H4 (cell line): ENCODE results near the gene KRT76. TPM values are rescaled to one million over a fixed set of nuclear protein-coding genes. Genes with fewer than 3 reads are reported as not detected.

Experiments used
- DNase-seq: peaks from one replicate; pipeline ENCODE4 v3.0.0-alpha.2; 2015; ENCODE audit warnings: low spot score
- total RNA-seq: library from RNA; depleted of rRNA; stranded (reverse); fragments of >200 nt; shearing (Covaris generic); gene quantifications from 2 replicates; pipeline ENCODE4 v1.2.3, GENCODE V29; 2014

KRT76 gene
- total RNA-seq, 1 experiment from 2014 or later, result not detected

- DNase-seq, result no peak
Measured at GRCh38 chr12:52813203-52813819, 36.2 kb upstream of the KRT76 start.

GRCh38 chr12:52812749-52813148 lies 35.6 kb upstream of the KRT76 start:
- DNase-seq, result no peak

- DNase-seq, result no peak
Measured at GRCh38 chr12:52812073-52812400, 34.9 kb upstream of the KRT76 start.

GRCh38 chr12:52811191-52812072 lies 34.3 kb upstream of the KRT76 start:
- no peak for DNase-seq

- no peak for DNase-seq
Measured at GRCh38 chr12:52810554-52810953, 33.4 kb upstream of the KRT76 start.

GRCh38 chr12:52809166-52809565 lies 32.0 kb upstream of the KRT76 start:
- DNase-seq, result no peak

GRCh38 chr12:52808573-52809160 lies 31.5 kb upstream of the KRT76 start:
- DNase-seq, result no peak

- DNase-seq, result no peak
Measured at GRCh38 chr12:52807544-52808470, 30.7 kb upstream of the KRT76 start.

GRCh38 chr12:52806821-52807543 lies 29.8 kb upstream of the KRT76 start:
- no peak for DNase-seq

GRCh38 chr12:52806169-52806811 lies 29.1 kb upstream of the KRT76 start:
- no peak for DNase-seq

- no peak for DNase-seq
Measured at GRCh38 chr12:52805739-52806138, 28.6 kb upstream of the KRT76 start.

GRCh38 chr12:52805000-52805399 lies 27.9 kb upstream of the KRT76 start:
- DNase-seq, result no peak

- no peak for DNase-seq
Measured at GRCh38 chr12:52802442-52802841, 25.3 kb upstream of the KRT76 start.

- no peak for DNase-seq
Measured at GRCh38 chr12:52801773-52802172, 24.6 kb upstream of the KRT76 start.

GRCh38 chr12:52800259-52800917 lies 23.2 kb upstream of the KRT76 start:
- DNase-seq, result no peak

- no peak for DNase-seq
Measured at GRCh38 chr12:52799505-52800211, 22.5 kb upstream of the KRT76 start.

GRCh38 chr12:52798671-52799504 lies 21.7 kb upstream of the KRT76 start:
- DNase-seq, result no peak

- no peak for DNase-seq
Measured at GRCh38 chr12:52798003-52798670, 21.0 kb upstream of the KRT76 start.
